ENCODE data around the gene ZNF135.

The ZNF135 gene

GRCh38 chr19:58059003-58059670 lies at the start of gene ZNF135:
Gene ZNF135, plus strand, starts transcription at chr19:58059282. Its CDS starts 721 bp downstream, at chr19:58060003.
- no peak for DNase-seq (ENCODE audit: low read depth)

GRCh38 chr19:58009301-58009665 lies 49.8 kb upstream of the ZNF135 start:
- no peak for DNase-seq (ENCODE audit: low read depth)

DNA sequence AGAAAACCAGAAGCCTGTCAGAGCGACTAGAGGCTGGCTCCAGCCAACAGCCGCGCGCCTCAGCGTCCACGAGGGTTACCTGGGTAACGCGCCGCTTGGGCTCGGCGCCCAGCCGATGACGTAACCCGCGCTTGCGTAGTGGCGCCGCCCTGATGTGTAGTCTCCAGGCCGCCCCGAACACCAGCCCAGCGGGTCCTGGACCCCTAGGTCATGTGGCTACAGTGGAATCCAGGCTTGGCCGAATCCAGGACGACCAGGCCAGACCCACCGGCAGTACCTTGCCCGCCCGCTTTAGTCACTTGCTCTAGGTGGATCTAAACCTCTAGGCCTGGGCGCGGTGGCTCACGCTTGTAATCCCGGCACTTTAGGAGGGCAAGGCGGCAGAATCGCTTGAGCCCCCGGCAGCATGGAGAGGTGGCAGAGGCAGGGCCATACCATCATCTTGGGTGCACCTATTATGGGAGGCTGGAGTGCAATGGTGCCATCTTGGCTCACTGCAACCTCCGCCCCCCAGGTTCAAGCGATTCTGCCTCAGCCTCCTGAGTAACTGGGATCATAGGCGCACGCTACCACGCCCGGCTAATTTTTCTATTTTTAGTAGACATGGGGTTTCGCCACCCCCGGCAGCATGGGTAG lies 49.3 kb upstream of the ZNF135 start:
- no peak for DNase-seq (ENCODE audit: low read depth)

DNA sequence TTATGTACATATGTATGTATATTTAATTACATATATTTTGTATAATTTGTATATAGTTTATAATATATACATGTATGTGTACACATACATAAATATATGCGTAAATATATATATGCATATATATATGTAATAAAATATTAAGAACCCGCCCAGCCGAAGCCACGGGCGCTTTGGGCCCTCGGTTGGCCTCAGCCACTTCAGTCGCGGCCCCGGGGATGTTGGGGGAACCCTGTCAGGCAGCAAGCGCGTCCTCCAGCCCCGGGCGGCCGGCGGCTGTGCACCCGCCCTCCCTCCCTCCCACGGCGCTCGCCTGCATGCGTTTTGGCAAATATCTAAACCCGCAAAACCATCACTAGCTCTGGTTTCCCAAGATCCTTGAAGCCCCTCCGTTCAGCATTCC lies 48.6 kb upstream of the ZNF135 start:
- no peak for DNase-seq (ENCODE audit: low read depth)

DNA sequence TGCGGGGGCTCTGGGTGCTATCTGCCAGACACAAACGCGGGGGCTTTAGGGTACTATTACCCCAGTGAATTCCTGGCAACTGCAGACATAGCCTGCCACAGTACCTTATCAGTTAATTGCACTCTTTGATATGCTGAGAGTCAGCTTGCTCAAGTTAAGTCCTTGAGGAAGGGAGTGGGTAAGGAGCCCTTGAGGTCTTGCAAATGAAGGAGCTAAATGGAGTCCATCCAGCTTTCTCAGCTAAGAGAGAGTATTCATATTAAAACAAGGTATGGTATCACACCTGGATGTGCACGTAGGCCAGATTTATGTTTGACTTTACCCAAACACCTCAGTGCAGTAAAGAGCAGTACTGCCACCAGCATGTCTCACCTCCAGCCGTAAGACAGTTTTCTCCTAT lies 44.9 kb upstream of the ZNF135 start:
- no peak for DNase-seq (ENCODE audit: low read depth)

- no peak for DNase-seq (ENCODE audit: low read depth)
These were observed 39.0 kb upstream of the ZNF135 start for GRCh38 chr19:58020129-58020528.

DNA sequence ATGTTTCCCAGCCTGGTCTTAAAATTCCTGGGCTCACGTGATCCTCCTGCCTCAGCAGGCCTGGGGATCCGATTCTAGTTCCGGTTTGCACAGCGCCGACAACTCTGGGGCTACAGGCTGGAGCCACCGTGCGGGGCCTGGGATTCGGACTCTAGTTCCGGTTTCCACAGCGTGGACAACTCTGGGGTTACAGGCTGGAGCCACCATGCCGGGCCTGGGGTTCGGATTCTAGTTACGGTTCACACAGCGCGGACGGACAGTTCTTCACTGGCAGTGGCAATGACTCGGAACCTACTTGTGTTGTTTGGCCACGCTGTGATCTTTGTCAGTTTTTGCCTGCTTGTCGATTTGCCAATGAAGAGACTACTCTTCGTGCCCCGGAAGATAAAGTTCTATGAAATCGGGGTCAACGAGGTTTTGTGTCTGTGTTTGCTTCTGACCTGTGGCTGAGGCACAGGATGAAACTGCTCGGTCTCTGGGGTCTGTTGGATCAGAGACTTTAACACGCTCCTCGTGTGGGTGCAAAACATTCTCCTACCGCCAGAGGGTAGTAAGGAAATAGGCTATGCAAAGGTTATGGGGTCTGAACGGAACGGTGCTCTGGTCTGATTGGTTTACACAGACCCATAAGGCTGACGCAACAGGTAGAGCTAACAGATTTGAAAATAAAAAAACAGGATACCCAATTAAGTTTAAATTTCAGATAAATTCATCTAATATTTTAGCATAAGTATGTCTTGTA lies 37.4 kb upstream of the ZNF135 start:
- DNase-seq (ENCODE audit: low read depth), result no peak

- no peak for DNase-seq (ENCODE audit: low read depth)
These were observed 36.8 kb upstream of the ZNF135 start for GRCh38 chr19:58022283-58022660.

DNA sequence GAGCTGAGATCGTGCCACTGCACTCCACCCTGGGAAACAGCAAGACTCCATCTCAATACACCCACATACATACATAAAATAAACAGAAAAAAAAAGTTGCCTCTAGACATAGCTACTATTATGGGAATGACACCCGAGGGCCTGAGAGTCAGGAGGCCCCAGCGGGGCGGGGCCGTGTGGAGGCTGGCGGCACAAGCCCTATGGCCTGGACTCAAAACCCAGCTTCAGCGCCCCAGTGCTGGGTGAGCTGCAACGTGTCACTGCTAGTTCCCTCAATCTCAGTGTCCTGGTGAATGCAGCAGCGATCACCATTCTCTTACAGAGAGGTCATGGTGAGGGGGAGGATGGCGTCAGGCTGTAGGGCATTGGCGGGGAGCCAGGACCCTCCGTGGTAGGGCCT lies 34.4 kb upstream of the ZNF135 start:
- no peak for DNase-seq (ENCODE audit: low read depth)

- DNase-seq (ENCODE audit: low read depth), result no peak
These were observed 25.2 kb upstream of the ZNF135 start, which contains the start of gene ZSCAN1 for GRCh38 chr19:58033741-58034476. Gene ZSCAN1, plus strand, starts transcription at chr19:58034025. Its CDS starts 3,812 bp downstream, at chr19:58037837.

DNA sequence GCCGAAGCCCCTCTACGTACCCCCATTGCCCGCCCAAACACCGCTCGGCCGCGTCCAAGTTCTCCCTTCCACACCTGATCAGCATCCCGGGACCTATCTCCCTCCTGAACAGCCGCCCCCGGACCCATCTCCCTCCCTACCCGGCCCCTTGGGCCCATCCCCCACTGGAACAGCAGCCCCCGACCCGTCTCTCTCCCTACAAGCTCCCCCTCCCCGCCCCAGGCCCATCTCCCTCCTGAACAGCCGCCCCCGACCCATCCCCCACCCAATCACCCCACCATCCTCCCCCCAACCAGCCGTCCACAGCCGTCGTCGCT lies 24.6 kb upstream of the ZNF135 start:
- no peak for DNase-seq (ENCODE audit: low read depth)

GRCh38 chr19:58035863-58036262 lies 23.2 kb upstream of the ZNF135 start:
- no peak for DNase-seq (ENCODE audit: low read depth)

- no peak for DNase-seq (ENCODE audit: low read depth)
These were observed 21.0 kb upstream of the ZNF135 start for GRCh38 chr19:58037927-58038687.

DNA sequence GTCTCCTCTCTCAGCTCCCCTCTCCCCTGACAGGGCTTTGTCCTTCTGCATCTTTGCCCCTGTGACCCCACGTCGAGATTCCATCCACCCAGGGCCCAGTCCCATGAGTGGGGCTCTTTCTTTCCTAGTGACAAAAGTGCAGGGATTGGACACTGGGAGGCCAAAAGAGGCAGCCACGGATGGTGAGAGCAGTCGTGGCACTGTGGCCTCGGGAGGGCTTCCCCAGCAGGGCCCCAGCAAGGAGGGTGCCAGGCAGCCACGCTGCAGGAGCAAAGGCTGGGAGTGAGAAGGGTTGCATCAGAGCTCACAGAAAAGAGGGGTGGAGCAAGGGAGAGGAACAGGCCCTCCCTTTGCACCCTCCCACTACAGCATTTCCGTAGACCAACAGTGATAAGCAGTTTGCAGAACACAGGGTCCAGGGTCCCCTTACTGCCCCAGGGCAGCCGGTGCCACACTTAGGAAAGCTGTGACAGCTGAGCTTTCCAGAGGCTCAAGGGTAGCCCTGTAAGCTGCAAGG lies 20.3 kb upstream of the ZNF135 start:
- DNase-seq (ENCODE audit: low read depth), result no peak

DNA sequence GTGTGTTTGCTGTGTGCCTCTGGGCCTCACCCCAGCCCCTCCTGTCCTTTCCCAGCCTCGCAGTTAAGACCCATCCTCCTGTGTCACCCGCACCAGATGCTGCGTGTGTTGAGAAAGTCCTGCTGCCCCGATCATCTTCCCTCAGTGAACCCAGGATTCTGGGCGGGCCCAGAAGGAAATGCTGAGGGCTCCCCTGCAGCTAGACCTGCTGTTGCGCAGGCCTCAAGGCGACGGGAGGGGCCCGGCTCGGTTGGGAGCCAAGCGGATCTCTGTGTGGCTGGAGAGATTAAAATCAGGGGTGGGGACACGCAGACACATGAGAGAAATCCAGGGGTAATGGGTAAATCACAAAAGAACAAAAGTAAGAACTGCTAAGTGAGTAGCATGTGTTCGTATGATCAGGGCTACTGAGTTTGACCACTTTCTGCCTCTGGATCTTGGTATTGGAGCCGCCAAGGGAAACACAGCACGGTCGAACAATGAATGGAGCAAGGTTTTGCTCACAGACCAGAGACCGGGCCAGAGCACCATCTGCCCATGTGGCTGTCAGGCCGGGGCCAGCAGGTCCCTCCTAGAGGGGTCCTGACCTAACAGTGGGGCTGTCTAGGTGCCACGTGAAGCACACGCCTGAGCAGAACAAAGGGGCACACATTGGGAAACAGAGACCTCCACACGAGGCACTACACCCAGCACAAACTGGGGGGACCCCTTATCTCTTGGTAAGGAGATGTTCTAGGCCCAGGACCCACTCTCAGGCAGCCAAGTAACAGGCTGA lies 18.1 kb upstream of the ZNF135 start:
- no peak for DNase-seq (ENCODE audit: low read depth)

GRCh38 chr19:58042495-58043340 lies 16.4 kb upstream of the ZNF135 start:
- DNase-seq (ENCODE audit: low read depth), result no peak

DNA sequence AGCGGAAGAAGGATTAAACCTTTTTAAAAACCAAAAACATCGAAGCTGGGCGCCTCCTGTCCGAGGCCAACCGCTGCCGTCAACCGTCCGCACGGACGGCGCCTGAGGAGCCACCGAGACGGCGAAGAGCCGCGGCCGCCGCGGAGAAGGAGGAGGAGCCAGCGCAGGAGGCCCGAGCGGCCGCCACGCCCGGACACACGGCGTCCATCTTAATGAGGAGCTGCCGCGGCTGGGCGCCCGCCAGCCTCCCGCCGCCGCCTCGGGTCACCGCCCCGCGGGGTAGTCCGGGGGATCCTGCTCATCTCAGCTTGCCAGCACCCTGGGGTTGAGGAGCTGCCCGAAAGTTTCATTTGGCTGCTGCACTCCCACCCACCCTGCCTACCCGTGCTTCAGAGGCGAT lies 14.7 kb upstream of the ZNF135 start:
- no peak for DNase-seq (ENCODE audit: low read depth)

- DNase-seq (ENCODE audit: low read depth), result no peak
These were observed 14.2 kb upstream of the ZNF135 start for GRCh38 chr19:58044886-58045285.

DNA sequence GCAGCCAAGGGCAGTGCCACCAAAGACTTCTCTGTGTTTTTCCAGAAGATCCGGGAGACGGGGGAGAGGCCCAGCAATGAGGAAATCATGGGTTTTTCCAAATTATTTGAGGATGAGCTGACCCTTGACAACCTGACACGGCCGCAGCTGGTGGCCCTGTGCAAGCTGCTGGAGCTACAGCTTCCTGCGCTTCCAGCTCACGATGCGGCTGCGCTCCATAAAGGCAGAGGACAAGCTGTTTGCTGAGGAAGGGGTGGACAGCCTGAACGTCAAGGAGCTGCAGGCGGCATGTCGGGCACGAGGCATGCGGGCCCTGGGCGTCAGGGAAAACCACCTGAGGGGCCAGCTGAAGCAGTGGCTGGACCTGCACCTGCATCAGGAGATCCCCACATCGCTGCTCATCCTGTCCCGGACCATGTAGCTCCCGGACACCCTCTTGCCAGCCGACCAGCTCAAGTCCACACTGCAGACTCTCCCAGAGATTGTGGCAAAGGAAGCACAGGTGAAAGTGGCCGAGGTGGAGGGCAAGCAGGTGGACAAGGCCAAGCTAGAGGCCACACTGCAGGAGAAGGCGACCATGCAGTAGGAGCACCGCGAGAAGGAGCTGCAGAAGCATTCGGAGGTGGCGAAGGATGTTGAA lies 13.6 kb upstream of the ZNF135 start:
- no peak for DNase-seq (ENCODE audit: low read depth)

GRCh38 chr19:58046856-58047255 lies 12.2 kb upstream of the ZNF135 start:
- DNase-seq (ENCODE audit: low read depth), result no peak
